Activated B cell treated with CpG ODN at 0.5 μM for 24 hours (primary cell): ENCODE measurements around the gene OPTC. TPM values are rescaled to one million over a fixed set of nuclear protein-coding genes. Genes with fewer than 3 reads are reported as not detected.

Experiments used
- ATAC-seq: fragments of 200-7000 bp; cut with Tn5 transposase; one replicate; pipeline ENCODE4 v1.10.0; 2021; ENCODE audit warnings: low read depth, mild to moderate bottlenecking, moderate library complexity
- CTCF ChIA-PET: fragments of 350-600 bp; sonication (Branson Sonifier 250); formaldehyde crosslinking; loops from one replicate; lab custom pipeline; 2021; ENCODE audit warnings: antibody characterized with exemption; lab: Charles Lee
- POLR2A ChIA-PET: fragments of 350-600 bp; sonication (Branson Sonifier 250); formaldehyde crosslinking; loops from one replicate; lab custom pipeline; 2021; ENCODE audit warnings: antibody characterized with exemption; lab: Charles Lee
- DNase-seq: peaks from one replicate; pipeline ENCODE4 v3.0.0; 2022
- H3K27ac Mint-ChIP-seq: one replicate; pipeline ENCODE4 v1.8.0; 2020; ENCODE audit warnings: mixed read lengths
- H3K27me3 Mint-ChIP-seq: one replicate; pipeline ENCODE4 v1.8.0; 2021; ENCODE audit warnings: mixed read lengths
- H3K36me3 Mint-ChIP-seq: one replicate; pipeline ENCODE4 v1.8.0; 2021; ENCODE audit warnings: low read depth, mixed read lengths
- H3K4me1 Mint-ChIP-seq: one replicate; pipeline ENCODE4 v1.8.0; 2021; ENCODE audit warnings: mixed read lengths
- H3K4me3 Mint-ChIP-seq: one replicate; pipeline ENCODE4 v1.8.0; 2020; ENCODE audit warnings: mild to moderate bottlenecking, mixed read lengths
- H3K9me3 Mint-ChIP-seq: one replicate; pipeline ENCODE4 v1.8.0; 2020; ENCODE audit warnings: mixed read lengths
- intact Hi-C: fragments of 100-400 bp; cut with micrococcal nuclease; formaldehyde crosslinking; loops from one replicate; pipeline ENCODE4 v1.15.1; 2024
- total RNA-seq: library from RNA; stranded (reverse); gene quantifications from 2 replicates; pipeline ENCODE4 v1.2.3, GENCODE V29; 2022
- TF ChIP-seq, protein P1 (sequence below): fragments of 200-600 bp; IDR thresholded peaks from one replicate; pipeline ENCODE4 v1.8.0; 2022; ENCODE audit warnings: antibody characterized with exemption, mild to moderate bottlenecking

OPTC gene
- total RNA-seq, 1 donor from 2014 or later: not detected

DNA sequence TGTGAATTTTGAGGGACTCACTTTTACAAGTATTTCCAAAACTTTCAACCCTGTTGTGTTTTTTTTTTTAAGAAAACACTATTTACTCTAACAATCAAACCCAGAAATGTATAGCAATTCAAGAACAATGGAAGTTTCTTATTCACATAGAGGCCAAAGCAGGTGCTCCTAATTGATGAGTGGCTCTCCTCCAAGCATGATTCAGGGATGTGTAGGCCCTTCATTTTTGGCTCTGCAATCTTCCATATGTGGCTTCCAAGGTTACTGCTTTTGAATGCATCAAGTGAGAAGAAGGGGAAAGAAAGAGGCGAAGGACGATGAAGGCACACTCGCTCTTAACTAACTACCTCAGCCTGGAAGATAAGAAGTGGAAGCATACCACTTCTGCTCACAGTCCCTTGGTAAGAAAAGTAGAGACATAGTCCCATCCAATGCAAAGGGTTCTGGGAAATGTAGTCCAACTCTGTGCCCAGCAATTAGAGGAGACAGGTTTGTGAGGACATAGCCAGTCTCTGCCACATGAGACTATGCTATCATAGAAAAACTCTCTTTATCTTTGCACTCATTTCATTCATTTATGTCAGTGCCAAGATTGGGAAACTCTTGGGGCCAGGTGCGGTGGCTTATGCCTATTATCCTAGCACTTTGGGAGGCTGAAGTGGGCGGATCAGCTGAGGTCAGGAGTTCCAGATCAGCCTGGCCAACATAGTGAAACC lies 46.0 kb downstream of the OPTC start:
- DNase-seq: no peak
- intact Hi-C loops: no loop called here
- ATAC-seq: no peak
- peaks cover 13% of the 10 kb centered on the region for H3K27me3 Mint-ChIP-seq
- POLR2A ChIA-PET: no interaction called here
- CTCF ChIA-PET: no interaction called here
- no peak overlapping the region for H3K27ac Mint-ChIP-seq
- H3K36me3 Mint-ChIP-seq: no peaks in the 10 kb centered on the region
- H3K9me3 Mint-ChIP-seq: no peaks in the 10 kb centered on the region
- H3K4me3 Mint-ChIP-seq: no peak overlapping the region
- TF ChIP-seq, protein P1, sequence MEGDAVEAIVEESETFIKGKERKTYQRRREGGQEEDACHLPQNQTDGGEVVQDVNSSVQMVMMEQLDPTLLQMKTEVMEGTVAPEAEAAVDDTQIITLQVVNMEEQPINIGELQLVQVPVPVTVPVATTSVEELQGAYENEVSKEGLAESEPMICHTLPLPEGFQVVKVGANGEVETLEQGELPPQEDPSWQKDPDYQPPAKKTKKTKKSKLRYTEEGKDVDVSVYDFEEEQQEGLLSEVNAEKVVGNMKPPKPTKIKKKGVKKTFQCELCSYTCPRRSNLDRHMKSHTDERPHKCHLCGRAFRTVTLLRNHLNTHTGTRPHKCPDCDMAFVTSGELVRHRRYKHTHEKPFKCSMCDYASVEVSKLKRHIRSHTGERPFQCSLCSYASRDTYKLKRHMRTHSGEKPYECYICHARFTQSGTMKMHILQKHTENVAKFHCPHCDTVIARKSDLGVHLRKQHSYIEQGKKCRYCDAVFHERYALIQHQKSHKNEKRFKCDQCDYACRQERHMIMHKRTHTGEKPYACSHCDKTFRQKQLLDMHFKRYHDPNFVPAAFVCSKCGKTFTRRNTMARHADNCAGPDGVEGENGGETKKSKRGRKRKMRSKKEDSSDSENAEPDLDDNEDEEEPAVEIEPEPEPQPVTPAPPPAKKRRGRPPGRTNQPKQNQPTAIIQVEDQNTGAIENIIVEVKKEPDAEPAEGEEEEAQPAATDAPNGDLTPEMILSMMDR: no peak
- no peaks in the 10 kb centered on the region for H3K4me1 Mint-ChIP-seq

DNA sequence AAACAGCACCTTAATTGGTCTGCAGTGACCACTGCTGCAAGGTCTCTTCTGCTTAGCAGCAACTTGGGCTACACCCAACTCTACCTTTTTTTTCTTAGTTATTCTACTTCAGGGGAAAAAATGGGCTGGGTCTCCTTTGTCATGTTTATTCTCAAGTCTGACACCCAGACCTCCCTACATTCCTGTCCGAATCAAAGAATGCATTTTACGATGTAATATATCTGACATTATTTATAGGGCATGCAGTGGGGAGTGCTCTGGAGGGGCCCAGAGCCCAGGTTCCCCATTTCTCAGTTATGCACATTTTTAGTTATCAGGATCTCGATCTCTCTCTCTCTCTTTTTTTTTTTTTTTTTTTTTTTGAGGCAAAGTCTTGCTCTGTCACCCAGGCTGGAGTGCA lies 50.5 kb downstream of the OPTC start:
- no peaks in the 10 kb centered on the region for H3K36me3 Mint-ChIP-seq
- ChIA-PET POLR2A (no interaction called here), CTCF (no interaction called here)
- DNase-seq (no peak), ATAC-seq (no peak)
- no peaks in the 10 kb centered on the region for H3K9me3 Mint-ChIP-seq
- no peak overlapping the region for H3K4me3 Mint-ChIP-seq
- no peak overlapping the region for H3K27ac Mint-ChIP-seq
- peaks cover 15% of the 10 kb centered on the region for H3K27me3 Mint-ChIP-seq
- H3K4me1 Mint-ChIP-seq: no peaks in the 10 kb centered on the region
- TF ChIP-seq, protein P1: no peak
- intact Hi-C loops: no loop called here

DNA sequence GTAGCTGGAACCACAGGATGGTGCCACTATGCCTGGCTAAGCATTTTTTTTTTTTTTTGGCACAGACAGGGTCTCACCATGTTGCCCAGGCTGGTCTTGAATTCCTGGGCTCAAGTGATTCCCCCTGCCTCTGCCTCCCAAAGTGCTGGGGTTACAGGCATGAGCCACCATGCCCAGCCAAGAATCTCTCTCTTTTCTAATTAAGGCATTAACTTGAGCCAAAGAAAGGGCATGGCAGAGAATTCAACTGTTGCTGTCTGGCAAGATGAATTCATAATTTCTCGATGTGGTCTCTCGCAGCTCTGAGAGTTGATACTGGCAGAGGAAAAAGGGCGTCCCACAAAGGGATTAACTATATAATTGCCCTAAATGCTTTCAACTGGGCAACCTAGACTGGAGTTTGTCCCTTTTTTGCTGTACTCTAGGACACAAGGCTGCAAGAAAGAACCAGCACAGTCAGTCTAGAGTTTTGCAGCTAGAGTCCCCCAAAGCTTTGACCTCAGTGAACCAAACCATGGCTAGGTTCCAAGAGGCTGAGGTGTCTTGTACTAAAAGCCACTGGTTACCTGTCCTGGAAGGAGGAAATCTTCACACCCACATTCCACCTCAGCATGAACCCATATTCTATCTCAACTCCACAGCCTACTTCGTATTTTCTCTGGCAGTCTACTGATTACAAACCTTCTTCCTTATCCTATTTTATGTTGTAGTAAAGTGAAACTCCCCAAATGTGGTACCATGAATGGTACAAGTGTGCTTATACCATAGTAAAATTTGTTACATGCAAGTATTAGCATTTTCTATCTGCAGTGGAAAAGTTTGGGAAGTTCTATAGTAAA lies 51.2 kb downstream of the OPTC start:
- no peaks in the 10 kb centered on the region for H3K4me1 Mint-ChIP-seq
- TF ChIP-seq, protein P1: no peak
- intact Hi-C loops: no loop called here
- no peak for ATAC-seq
- ChIA-PET POLR2A (no interaction called here), CTCF (no interaction called here)
- no peak for DNase-seq
- H3K9me3 Mint-ChIP-seq: no peaks in the 10 kb centered on the region
- peaks cover 15% of the 10 kb centered on the region for H3K27me3 Mint-ChIP-seq
- H3K27ac Mint-ChIP-seq: no peak overlapping the region
- no peak overlapping the region for H3K4me3 Mint-ChIP-seq
- no peaks in the 10 kb centered on the region for H3K36me3 Mint-ChIP-seq

DNA sequence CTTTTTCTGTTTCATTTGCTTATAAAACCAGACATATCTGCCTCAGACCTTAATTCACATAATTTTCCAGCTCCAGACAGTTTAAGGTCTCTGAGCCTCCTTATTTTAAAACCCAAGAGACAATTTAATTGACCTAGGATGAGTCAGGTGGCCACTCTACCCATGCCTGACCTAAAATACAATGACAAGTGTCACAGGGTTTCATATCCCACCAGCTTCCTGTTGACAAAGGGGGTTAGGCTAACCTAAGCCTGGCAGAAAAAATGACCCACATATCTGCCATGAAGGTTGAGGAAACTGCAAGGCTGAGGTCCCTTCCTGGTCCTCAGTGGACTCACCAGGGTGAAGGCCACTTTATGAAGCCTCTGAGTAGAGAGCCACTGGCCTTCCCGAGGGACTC lies 52.3 kb downstream of the OPTC start:
- no peaks in the 10 kb centered on the region for H3K9me3 Mint-ChIP-seq
- DNase-seq: no peak
- CTCF ChIA-PET: no interaction called here

DNA sequence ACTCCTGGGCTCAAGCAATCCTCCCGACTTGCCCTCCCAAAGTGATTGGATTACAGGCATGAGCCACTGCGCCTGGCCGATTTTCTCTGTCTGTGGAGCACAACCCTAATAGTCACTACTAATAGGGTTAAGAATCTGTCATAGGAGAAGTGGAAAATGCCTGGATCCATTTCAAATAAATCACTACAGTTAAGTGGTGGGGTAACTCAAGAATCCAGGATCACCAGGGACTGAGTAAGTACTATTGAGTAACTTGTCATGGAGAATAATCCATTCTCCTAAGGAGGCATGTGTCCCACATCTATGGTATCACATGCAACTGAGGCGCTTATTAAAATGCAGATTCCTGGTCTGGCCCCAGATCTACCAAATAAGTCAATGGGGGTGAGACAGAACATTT lies 53.2 kb downstream of the OPTC start:
- H3K4me1 Mint-ChIP-seq: no peaks in the 10 kb centered on the region
- no peak overlapping the region for H3K27ac Mint-ChIP-seq
- intact Hi-C loops: no loop called here
- H3K9me3 Mint-ChIP-seq: no peaks in the 10 kb centered on the region
- no peaks in the 10 kb centered on the region for H3K36me3 Mint-ChIP-seq
- no peak overlapping the region for H3K4me3 Mint-ChIP-seq
- TF ChIP-seq, protein P1: no peak
- ATAC-seq (no peak), DNase-seq (no peak)
- ChIA-PET POLR2A (no interaction called here), CTCF (no interaction called here)
- peaks cover 15% of the 10 kb centered on the region for H3K27me3 Mint-ChIP-seq

More for the DNA sequence above, 52.3 kb downstream of the OPTC start:
- POLR2A ChIA-PET: no interaction called here
- H3K4me1 Mint-ChIP-seq: no peaks in the 10 kb centered on the region
- H3K27ac Mint-ChIP-seq: no peak overlapping the region
- peaks cover 15% of the 10 kb centered on the region for H3K27me3 Mint-ChIP-seq
- intact Hi-C loops: no loop called here
- ATAC-seq: no peak
- H3K36me3 Mint-ChIP-seq: no peaks in the 10 kb centered on the region
- TF ChIP-seq, protein P1: no peak
- no peak overlapping the region for H3K4me3 Mint-ChIP-seq
